Measurements from ENCODE around the gene PAQR4.
"Not testable (repeated sequence)": the region's sequence is repeated elsewhere in the genome, so short reads cannot be mapped to it uniquely, and the experiment has no call there.

Gene PAQR4

DNA sequence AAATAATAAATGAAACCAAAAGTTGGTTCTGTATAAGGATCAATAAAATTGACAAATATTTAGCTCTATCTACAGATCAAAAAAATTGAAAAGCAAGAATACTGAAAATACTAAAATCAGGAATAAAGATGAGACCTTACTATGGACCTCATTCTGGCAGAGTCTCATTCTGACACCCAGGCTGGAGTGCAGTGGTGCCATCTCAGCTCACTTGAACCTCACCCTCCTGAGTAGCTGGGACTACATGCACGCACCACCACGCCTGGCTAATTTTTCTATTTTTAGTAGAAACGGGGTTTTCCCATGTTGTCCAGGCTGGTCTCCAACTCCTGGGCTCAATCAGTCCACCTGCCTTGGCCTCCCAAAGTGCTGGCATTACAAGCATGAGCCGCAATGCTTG lies 27.1 kb upstream of the PAQR4 start:
- no peak for DNase-seq (ENCODE audit: insufficient read length, low spot score)
- no peak for FAIRE-seq

DNA sequence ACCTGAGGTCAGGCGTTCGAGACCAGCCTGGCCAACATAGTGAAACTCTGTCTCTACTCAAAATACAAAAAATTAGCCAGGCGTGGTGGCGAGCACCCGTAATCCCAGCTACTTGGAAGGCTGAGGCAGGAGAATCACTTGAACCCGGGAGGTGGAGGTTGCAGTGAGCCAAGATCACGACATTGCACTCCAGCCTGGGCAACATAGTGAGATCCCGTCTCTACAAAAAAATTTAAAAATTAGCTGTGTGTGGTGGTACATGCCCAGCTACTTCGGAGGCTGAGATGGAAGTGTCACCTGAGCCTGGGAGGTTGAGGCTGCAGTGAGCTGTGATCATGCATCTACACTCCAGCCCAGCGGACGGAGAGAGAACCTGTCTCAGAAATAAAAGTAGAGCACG lies 25.4 kb upstream of the PAQR4 start:
- not testable (repeated sequence) for FAIRE-seq; DNase-seq (ENCODE audit: insufficient read length, low spot score)

DNA sequence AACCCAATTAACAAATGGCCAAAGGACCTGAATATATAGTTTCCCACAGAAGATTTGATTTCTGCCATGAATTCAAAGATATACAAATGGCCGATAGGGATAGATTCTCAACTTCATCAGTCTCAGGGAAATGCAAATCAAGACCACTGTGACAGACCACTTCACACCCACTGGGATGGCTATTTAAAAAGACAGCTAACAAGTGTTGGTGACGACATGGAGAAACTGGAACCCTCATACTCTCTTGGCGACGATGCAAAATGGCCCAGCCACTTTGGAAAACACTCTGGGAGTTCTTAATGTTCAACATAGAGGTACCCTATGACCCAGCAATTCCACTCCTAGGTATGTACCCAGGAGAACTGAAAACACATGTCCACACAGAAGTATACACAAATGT lies 22.5 kb upstream of the PAQR4 start:
- FAIRE-seq: no peak
- no peak for DNase-seq (ENCODE audit: insufficient read length, low spot score)

DNA sequence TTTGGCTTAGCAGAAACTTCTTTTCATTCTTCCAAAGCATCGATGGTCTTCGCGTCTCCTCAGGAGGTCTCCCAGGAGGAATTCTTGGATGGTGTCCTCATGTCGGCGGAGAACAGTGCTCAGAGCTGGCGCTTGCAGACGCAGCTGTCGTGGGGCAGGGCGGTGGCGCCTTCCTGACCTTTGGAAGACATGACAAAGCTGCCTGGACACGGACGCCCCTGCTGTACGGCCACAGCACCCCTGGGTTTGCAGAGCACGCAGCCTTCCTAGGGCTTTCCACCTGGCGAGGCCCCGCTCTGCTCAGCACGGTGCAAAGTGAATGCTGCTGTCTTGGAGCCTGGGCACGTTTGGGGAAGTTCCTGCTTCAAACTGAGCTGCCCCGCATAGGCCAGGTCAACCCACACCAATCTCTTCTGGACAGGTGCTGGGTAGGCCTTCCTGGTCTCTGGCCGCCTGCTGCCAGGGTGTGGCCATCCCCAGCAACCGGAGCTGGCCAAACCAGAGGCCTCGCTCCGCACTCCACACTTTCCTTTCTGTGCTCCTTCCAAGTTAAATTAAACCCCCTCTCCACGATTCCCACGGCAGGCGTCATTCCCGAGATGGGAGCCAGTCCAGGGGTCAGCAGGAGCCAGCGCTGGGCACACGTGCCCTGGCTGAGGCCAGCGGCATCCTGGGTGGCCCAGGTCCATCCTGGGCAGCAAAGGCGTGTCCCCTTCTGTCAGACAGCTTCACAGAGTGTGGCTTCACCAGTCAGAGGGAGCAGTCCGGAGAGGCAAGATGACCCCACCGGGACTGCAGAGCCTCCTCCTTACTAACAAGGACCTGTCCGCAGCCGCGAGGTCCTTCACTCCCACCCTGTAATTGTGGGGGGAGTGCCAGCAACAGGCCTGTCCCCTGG lies 20.1 kb upstream of the PAQR4 start:
- FAIRE-seq: no peak
- DNase-seq (ENCODE audit: insufficient read length, low spot score): no peak

DNA sequence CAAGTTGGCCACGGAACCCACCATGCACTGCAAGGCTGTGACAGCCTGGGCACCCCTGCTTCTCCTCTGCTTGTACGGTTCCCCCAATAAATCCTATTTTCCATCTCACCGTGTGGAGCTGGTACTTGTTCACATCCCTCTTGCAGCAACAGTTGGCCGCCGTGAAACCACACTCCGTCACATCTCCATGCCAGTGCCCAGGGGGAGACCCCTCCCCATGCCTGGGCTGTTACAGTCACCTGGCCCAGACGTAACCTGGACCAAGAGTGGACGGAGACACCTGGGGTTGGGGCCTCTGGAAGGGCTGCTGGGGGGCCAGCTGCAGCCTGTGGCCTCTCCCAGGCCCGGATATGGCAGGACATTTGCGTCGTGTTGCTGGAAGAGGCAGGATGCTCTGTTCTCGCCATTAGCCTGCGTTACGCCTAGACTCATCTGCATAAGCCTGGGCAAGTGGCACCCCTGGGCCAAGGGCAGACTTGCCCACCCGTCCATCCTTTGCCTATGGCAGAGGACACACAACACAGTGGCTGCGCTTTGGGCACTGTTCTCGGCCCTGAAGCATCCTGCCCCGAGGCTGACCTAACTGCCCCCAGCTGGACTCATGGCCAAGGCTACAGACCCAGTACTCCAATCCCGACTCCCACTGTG lies 19.3 kb upstream of the PAQR4 start:
- DNase-seq (ENCODE audit: insufficient read length, low spot score) (no peak), FAIRE-seq (no peak)

DNA sequence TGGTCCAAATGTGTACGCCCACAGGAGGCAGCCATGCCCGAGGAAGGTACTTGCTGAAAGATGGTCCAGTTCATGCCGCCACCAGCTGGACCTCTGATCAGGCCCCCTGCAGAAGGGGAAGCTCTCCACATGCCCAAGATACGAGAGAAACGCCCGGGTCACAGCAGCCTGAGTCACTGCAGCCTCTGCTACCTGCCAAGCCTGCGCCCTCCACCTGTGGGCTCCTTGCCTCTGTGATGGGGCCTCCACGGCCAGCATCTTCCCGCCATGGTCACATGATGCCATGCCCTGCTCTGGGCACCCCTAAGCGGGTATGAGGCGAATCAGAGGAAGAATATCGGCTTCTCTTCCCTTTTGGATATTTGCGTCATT lies 18.8 kb upstream of the PAQR4 start:
- FAIRE-seq: no peak
- no peak for DNase-seq (ENCODE audit: insufficient read length, low spot score)

DNA sequence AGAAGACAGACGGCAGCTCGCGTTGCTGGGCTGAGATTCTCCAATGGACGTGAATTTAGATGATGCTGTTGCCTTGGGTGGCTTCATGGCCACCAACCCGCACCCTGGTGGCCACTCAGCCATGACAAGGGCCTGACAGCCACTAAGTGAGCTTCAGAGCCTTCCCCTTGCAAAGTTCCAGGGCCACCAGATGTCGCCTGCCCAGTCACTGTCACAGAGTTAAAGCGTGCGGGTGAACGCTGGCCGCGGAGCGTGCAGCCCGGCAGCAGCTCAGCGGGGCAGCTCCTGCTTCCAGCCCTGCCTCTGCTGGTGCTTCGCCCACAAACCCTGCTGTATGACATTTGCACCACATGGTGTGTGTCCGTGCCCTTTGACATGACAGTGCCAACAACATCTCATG lies 18.4 kb upstream of the PAQR4 start:
- FAIRE-seq (no peak), DNase-seq (ENCODE audit: insufficient read length, low spot score) (no peak)

DNA sequence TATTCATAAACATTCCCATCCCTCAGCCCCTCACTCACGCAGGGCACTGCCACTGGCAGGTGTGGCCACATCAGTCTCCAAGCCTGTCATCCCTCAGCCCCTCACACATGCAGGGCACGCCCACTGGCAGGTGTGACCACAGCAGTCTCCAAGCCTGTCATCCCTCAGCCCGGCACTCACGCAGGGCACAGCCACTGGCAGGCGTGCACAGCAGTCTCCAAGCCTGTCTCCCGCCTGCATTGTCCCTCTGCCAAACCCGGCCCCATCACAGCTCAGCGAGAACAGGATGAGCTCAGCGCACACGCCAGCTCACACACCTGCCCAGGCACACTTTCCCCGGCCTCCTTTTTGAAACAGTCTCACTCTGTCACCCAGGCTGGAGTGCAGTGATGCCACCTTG lies 16.5 kb upstream of the PAQR4 start:
- DNase-seq (ENCODE audit: insufficient read length, low spot score): no peak
- no peak for FAIRE-seq

DNA sequence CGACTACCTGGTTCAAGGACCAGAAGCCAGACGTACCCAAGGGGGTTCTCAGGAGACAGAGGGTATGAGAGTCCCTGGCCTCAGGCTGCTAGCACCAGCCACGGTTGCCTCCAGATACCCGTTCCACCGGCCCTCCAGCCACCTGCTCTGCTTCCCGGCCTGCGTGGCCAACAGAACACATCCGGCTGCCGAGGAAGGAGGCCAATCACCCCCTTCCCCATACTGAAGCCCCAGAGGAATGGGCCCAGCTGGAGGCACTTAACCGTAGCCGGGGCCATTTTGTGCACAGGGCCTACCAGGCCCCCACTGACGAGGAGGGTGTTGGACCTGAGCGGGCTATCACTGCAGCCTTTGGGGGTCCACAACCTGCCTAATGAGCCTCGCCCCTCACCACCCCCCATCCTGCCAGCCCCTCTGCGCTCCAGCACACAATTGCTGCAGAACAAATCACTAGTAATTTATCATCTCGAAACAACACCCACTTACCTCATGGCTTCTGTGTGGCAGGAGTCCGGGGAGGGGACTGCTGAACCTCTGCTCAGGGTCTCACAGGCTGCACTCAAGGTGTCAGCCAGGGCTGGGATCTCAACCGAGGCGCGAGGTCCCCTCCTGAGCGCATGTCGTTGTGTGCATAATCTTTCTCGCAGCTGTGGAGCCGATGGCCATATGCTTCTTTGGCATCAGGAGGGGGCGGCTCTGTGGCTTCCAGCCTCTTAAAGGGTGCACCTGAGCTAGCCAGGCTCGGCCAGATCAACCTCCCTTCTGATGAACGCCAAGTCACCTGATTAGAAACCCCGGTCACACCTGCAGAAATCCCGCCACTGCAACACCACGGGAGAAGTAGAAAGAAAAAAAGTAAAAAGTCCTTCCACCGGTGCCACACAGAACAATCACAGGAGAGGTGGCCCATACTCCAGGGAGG lies 15.2 kb upstream of the PAQR4 start:
- no peak for FAIRE-seq
- DNase-seq (ENCODE audit: insufficient read length, low spot score): no peak

DNA sequence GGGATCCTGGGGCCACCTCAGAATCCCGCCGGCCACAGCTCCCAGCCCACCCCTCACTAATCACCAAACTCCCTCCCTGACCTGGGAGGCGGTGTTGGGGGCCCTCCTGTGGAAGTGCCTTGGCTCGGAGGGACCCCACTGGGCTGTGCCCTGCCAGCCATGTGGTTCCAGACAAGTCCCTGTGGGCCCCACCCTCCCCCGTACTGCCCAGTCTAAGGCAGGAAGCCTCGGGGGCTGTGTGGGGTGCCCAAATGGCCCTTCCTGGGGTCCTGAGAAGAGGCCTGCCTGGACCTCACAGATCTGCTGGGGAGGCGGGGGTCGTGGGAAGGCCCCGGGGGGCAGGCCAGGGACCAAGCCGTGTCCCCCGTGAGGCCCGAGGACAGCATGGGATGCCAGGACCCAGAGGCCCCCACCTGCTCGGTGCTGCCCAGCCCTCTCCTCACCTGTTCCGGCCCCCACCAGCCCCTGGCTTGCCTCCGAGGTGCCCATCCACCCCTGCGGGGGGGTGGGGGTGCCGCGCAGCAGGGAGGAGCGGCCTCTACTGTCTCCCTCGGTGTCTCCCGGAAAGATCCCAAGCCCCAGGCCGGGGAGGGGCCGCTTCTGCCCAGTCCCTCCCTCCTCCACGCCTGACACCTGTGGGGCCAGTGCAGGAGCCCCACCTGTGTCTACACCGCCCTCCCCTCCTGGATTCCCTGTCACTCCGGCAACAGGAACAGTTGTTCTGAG lies 14.3 kb upstream of the PAQR4 start:
- no peak for DNase-seq (ENCODE audit: insufficient read length, low spot score)

DNA sequence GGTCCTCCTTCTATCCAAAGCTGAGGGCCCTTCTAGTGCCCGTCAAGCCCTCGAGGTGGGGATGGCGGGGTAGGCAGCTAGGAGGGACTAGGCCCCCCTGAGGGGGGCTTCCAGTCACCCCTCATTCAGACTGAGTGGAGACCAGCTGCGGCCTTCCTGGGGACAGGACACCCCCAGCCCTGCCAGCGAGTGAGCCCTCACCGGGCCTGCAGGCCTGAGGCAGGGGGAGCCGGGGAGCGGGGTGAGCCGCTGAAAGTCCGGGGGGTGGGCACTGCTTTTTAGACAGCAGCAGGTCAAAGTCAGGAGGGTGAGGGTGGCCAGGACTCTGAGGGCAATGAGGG lies 13.7 kb upstream of the PAQR4 start:
- FAIRE-seq: no peak
- DNase-seq (ENCODE audit: insufficient read length, low spot score): no peak

More for the DNA sequence above, 14.3 kb upstream of the PAQR4 start:
- no peak for FAIRE-seq

DNA sequence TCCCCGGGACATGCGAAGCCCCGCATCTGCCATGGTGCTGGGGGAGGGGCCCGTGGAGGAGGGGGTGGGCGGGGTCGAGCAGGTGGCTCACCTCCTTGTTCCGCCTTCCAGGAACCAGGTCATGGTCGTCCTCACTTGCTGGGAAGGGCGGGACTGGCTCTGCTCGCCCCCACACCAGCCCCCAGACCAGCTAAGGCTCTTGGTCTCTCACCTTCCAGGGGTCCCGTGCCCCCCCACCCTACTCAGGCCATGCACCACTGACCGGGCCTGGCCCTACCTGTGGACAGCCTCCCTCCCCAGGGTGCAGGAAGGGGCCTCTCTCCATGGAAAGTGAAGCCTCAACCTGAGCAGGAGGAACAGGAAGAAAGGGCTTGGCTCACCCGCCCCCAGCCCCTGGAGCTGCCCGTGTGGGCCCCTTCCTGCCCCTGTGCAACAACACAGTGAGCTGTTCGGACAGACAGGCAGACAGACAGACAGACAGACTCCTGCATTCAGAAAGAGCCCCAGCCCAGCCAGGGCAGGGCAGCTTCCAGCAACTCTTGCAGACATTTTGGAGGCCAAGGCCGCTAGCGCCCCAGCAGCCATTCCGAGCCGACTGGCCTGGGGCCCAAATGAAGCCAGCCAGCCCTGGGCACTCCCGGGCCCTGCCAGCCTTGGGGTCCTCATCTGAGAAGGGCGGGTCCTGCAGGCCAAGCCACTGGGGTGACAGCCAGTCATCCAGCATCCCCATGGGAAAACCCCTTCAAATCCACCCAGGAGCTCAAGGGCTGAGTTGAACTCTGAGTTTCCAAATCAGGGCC lies 13.2 kb upstream of the PAQR4 start:
- no peak for FAIRE-seq

DNA sequence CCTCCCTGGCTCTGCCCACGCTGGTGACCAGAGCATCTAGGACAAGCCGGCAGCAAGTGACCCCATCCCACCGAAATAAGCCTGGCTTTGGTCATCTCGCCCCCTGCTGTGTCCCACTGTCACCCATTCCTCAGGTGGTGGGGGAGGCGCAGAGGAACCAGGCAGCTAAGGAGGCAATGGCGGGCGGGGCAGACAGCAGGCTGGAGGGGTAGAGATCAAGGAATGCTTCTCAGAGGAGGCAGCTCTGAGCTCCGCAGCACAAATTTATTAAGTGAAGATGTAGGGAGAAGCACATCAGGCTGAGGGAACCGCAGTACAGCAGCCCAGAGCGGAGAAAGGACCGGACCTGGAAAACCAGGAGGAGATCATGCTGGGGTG lies 12.6 kb upstream of the PAQR4 start:
- FAIRE-seq: no peak
- DNase-seq (ENCODE audit: insufficient read length, low spot score): no peak

More for the DNA sequence above, 13.2 kb upstream of the PAQR4 start:
- no peak for DNase-seq (ENCODE audit: insufficient read length, low spot score)

DNA sequence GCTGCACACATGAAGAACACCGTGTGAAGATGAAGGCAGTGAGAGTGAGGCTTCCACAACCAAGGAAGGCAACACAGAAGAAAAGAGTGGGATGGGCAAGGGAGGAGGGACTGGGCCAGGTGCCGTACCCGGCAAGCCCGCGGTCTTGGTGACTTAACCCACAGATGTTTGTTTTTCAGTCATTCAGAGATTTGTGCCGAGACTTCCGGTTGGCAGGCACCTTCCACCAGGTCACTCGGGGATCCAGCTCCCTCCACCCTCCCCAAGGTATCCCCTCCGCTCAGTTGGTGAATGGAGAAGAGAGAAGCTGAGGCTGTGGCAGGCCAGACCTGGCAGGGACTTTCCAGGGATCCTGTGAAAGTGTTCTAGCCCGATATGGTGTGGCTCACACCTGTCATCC lies 9.9 kb upstream of the PAQR4 start:
- no peak for FAIRE-seq
- DNase-seq (ENCODE audit: insufficient read length, low spot score): no peak

DNA sequence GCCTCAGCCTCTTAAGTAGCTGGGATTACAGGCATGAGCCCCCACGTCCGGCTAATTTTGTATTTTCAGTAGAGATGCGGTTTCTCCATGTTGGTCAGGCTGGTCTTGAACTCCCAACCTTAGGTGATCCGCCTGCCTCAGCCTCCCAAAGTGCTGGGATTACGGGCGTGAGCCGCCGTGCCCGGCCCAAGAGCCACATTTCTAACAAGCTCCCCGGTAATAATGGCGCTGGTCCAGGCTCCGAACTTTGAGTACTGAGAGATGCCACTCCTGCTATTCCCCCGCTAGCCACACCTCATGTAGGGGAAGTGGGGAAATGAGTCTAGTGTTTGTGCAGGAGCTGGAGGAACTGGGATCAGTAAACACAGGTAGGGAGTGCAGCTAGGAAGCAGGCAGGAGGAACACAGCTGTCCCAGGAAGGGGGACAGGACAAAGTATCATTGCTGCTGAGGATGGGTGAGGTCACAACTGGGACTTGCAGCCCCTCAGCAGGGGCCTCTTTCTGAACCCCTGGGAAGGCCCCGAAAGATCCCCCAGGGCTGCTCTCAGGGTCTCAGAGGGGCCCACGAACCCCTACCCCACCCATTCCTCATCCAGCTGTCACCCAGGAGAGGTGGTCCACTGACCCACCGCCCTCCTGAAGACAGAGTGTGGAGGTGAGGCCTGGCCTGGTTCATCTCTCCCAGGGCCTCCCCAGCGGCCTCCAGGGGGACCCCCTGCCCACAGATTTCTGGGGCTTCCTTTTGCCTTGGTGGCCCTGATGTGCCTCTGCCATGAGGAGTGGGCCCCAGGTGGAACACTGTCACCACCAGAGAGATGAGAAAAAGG lies 8.8 kb upstream of the PAQR4 start:
- no peak for FAIRE-seq

DNA sequence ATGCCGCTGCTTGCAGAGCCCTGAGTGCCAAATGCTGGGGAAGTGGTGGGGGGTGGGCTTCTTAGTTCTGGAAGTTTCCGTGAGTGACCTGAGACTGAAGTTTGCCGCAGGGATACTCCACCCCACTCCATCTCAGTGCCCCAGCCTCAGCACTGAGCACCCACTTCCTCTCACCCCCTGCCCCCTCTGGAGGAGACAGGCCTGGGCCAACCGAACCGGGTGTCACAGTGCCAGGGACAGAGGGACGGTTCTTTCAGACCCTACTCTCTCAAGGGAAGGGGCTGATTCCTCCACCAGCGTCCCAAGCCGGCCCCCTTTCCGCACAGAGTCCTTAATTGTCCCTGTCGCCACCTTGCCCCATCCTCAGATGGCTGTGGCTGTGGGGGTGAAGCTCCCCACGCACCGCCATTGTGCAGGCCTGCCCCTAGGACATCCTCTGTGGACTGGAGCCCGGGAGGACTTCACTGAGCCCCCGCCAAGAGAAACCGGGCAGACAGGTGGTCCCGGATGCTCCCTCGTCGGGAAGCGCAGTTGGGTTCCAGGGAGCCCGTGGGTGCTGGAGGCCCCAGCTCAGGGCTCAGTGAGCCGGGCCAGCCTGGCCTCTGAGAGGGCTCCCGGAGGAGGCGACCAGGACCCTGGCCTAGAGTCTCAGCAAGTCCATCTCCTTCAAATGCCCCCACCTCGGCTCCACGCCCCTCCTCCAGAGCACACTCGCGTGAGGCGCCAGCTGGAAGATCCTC lies 6.6 kb upstream of the PAQR4 start:
- DNase-seq (ENCODE audit: insufficient read length, low spot score) (no peak), FAIRE-seq (no peak)

More for the DNA sequence above, 8.8 kb upstream of the PAQR4 start:
- DNase-seq (ENCODE audit: insufficient read length, low spot score): no peak

DNA sequence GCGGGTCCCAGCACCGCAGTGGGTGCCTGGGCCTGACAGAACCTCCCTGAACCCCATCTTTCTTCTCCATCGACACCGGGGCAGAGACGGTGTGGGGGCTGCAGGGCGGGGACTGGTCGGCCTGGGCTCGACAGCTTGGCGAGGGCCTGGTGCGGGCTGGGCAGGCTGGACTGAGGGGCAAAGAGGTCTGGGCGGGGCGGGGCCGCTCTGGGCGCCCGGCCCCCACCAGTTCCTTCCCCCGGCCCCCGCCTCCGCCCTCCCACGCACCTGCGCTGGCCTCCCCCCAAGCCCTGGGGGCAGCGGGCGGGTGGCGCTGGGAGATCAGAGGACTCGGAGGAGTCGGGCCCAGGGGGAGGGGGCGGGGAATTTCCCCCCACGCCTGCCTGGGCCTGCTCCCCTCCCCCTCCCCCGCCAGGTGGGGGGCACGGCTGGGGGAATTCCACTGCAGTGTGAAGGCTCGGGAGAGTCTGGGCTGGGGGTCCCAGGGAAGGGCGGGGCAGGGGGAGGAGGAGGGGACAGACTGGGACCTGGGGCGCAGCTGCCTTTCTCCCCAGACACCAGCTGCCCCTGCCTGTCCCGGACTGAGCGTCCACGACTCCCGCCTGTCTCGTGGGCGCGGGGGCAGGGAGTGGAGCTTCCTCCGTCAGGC lies 6.0 kb upstream of the PAQR4 start:
- DNase-seq (ENCODE audit: insufficient read length, low spot score) (no peak), FAIRE-seq (no peak)

All from GM19239 (cell line).